H1 (cell line): ENCODE measurements around the gene TSPAN3. TPM values are rescaled to one million over a fixed set of nuclear protein-coding genes. Genes with fewer than 3 reads are reported as not detected.

Source experiments
- CTCF ChIA-PET: fragments of 300-600 bp; sonication (Branson Sonifier 250); formaldehyde crosslinking; loops from one replicate; lab custom pipeline; 2021; ENCODE audit not compliant: partially characterized antibody; lab: Charles Lee
- POLR2A ChIA-PET: fragments of 300-600 bp; sonication (Branson Sonifier 250); formaldehyde crosslinking; loops from one replicate; lab custom pipeline; 2021; ENCODE audit warnings: inconsistent platforms; ENCODE audit not compliant: partially characterized antibody; lab: Charles Lee
- DNase-seq, 2 experiments: peaks; one replicate each; pipeline versions ENCODE4 v3.0.0 to v3.0.0-alpha.2; 2010 to 2022; ENCODE audit warnings: low spot score in 2 of 2, low read depth in 1 of 2, mixed read lengths in 1 of 2
- FAIRE-seq: peaks from 2 replicates; lab custom pipeline; 2011; peaks lifted over from hg19 to GRCh38; lab: Jason Lieb, UNC
- H2AFZ ChIP-seq: 2 replicates; pipeline ENCODE4 v1.8.1; 2012; ENCODE audit warnings: low read length, inconsistent platforms
- H2AK5ac ChIP-seq: 2 replicates; pipeline ENCODE4 v1.6.1; 2013; ENCODE audit warnings: low read depth, low read length
- H2BK120ac ChIP-seq: replicated peaks from 2 replicates; pipeline ENCODE3; 2013; ENCODE audit warnings: low read depth, low read length, inconsistent platforms
- H2BK12ac ChIP-seq: 2 replicates; pipeline ENCODE4 v1.6.1; 2013; ENCODE audit warnings: low read depth, low read length
- H2BK15ac ChIP-seq: 2 replicates; pipeline ENCODE4 v1.6.1; 2013; ENCODE audit warnings: low read length
- H2BK20ac ChIP-seq: 2 replicates; pipeline ENCODE4 v1.6.1; 2013; ENCODE audit warnings: low read length
- H2BK5ac ChIP-seq: 2 replicates; pipeline ENCODE4 v1.6.1; 2013; ENCODE audit warnings: low read depth, low read length
- H3K14ac ChIP-seq: 2 replicates; pipeline ENCODE4 v1.6.1; 2013; ENCODE audit warnings: inconsistent platforms; ENCODE audit not compliant: insufficient read length
- H3K18ac ChIP-seq: 2 replicates; pipeline ENCODE4 v1.6.1; 2013; ENCODE audit warnings: low read length; ENCODE audit errors: extremely low read depth
- H3K23ac ChIP-seq: 2 replicates; pipeline ENCODE4 v1.6.1; 2013; ENCODE audit warnings: inconsistent platforms; ENCODE audit not compliant: insufficient read length
- H3K23me2 ChIP-seq: 2 replicates; pipeline ENCODE4 v1.6.1; 2013; ENCODE audit warnings: low read depth, low read length
- H3K27ac ChIP-seq: 2 replicates; pipeline ENCODE4 v1.6.1; 2011; ENCODE audit warnings: low read depth, low read length, inconsistent platforms
- H3K27me3 ChIP-seq, 4 experiments: replicated peaks in 1 of 4; 1 replicate in 1 of 4; 2 replicates in 3 of 4; pipeline versions ENCODE4 v1.6.1 to v1.8.1; 2011 to 2013; ENCODE audit warnings: low read length in 3 of 4, mild to moderate bottlenecking in 3 of 4, inconsistent platforms in 2 of 4, mixed read lengths in 2 of 4, moderate library complexity in 1 of 4; ENCODE audit not compliant: control insufficient read depth in 3 of 4, insufficient read depth in 3 of 4; ENCODE audit errors: extremely low read depth in 1 of 4
- H3K36me3 ChIP-seq, 4 experiments: 2 replicates each; pipeline versions ENCODE4 v1.6.1 to v1.8.1; 2011 to 2013; ENCODE audit warnings: mild to moderate bottlenecking in 4 of 4, low read length in 3 of 4, moderate library complexity in 2 of 4, control low read depth in 1 of 4, inconsistent platforms in 1 of 4; ENCODE audit not compliant: insufficient read depth in 4 of 4, control insufficient read depth in 2 of 4
- H3K4ac ChIP-seq: replicated peaks from 2 replicates; pipeline ENCODE3; 2013; ENCODE audit warnings: low read length, low read depth, mixed read lengths, inconsistent platforms; ENCODE audit not compliant: insufficient read length
- H3K4me1 ChIP-seq, 4 experiments: replicated peaks in 1 of 4; 1 replicate in 1 of 4; 2 replicates in 3 of 4; pipeline versions ENCODE4 v1.6.1 to v1.8.1; 2011 to 2013; ENCODE audit warnings: low read length in 3 of 4, inconsistent platforms in 2 of 4, mixed read lengths in 1 of 4; ENCODE audit not compliant: insufficient read depth in 4 of 4, control insufficient read depth in 3 of 4
- H3K4me2 ChIP-seq, 2 experiments: 2 replicates each; pipeline versions ENCODE4 v1.6.1 to v1.8.1; 2011 to 2013; ENCODE audit warnings: low read depth in 2 of 2, low read length in 2 of 2, control low read depth in 1 of 2, inconsistent platforms in 1 of 2, mild to moderate bottlenecking in 1 of 2; ENCODE audit not compliant: insufficient read depth in 1 of 2
- H3K4me3 ChIP-seq, 4 experiments: fragments of 200-600, 300-600 bp in 1 of 4; sonication (generic), shearing (Covaris generic), sonication (Bioruptor Twin) in 1 of 4; 2 replicates each; pipeline versions ENCODE4 v1.5.1 to v1.8.1; 2011 to 2016; ENCODE audit warnings: low read length in 4 of 4, low read depth in 3 of 4, control low read depth in 2 of 4, inconsistent platforms in 2 of 4, mild to moderate bottlenecking in 2 of 4, mixed read lengths in 1 of 4, moderate library complexity in 1 of 4; ENCODE audit not compliant: insufficient read depth in 2 of 4; ENCODE audit errors: extremely low read depth in 1 of 4
- H3K56ac ChIP-seq: replicated peaks from 2 replicates; pipeline ENCODE3; 2013; ENCODE audit warnings: low read depth, mild to moderate bottlenecking, mixed read lengths, low read length, inconsistent platforms; ENCODE audit not compliant: insufficient read length
- H3K79me1 ChIP-seq: 2 replicates; pipeline ENCODE4 v1.6.1; 2013; ENCODE audit warnings: low read depth, low read length, control low read depth
- H3K79me2 ChIP-seq, 2 experiments: 2 replicates each; pipeline versions ENCODE4 v1.6.1 to v1.8.1; 2012 to 2013; ENCODE audit warnings: low read length in 2 of 2, mild to moderate bottlenecking in 2 of 2, inconsistent platforms in 1 of 2; ENCODE audit not compliant: insufficient read depth in 2 of 2, control insufficient read depth in 1 of 2
- H3K9ac ChIP-seq, 4 experiments: replicated peaks in 1 of 4; 1 replicate in 1 of 4; 2 replicates in 3 of 4; pipeline versions ENCODE4 v1.6.1 to v1.8.1; 2011 to 2013; ENCODE audit warnings: low read depth in 3 of 4, low read length in 3 of 4, control low read depth in 2 of 4, mild to moderate bottlenecking in 2 of 4, moderate library complexity in 2 of 4, inconsistent platforms in 1 of 4; ENCODE audit errors: extremely low read depth in 1 of 4
- H3K9me3 ChIP-seq, 2 experiments: 2 replicates each; pipeline versions ENCODE4 v1.6.1 to v1.8.1; 2012 to 2013; ENCODE audit warnings: mild to moderate bottlenecking in 2 of 2, moderate library complexity in 2 of 2, control low read depth in 1 of 2, inconsistent platforms in 1 of 2, low read depth in 1 of 2, low read length in 1 of 2, mixed read lengths in 1 of 2; ENCODE audit not compliant: insufficient read depth in 2 of 2
- H4K20me1 ChIP-seq, 2 experiments: replicated peaks in 1 of 2; 2 replicates each; pipeline versions ENCODE3 to v1.8.1; 2011 to 2013; ENCODE audit warnings: inconsistent platforms in 2 of 2, low read length in 2 of 2, mild to moderate bottlenecking in 1 of 2; ENCODE audit not compliant: insufficient read depth in 2 of 2, control insufficient read depth in 1 of 2
- H4K5ac ChIP-seq: 2 replicates; pipeline ENCODE4 v1.6.1; 2013; ENCODE audit warnings: low read length, low read depth, mixed read lengths, inconsistent platforms; ENCODE audit not compliant: insufficient read length
- H4K8ac ChIP-seq: 2 replicates; pipeline ENCODE4 v1.8.0; 2013; ENCODE audit warnings: mild to moderate bottlenecking, moderate library complexity, low read length, inconsistent platforms; ENCODE audit not compliant: insufficient read depth; ENCODE audit errors: extremely low read depth
- H4K91ac ChIP-seq: replicated peaks from 2 replicates; pipeline ENCODE3; 2013; ENCODE audit warnings: low read length, mixed read lengths, inconsistent platforms; ENCODE audit not compliant: insufficient read length
- ASH2L ChIP-seq: fragments of 200-600, 300-600 bp; sonication (generic); IDR thresholded peaks from one replicate; pipeline ENCODE4 v1.7.1; 2017; ENCODE audit warnings: low read length
- BACH1 ChIP-seq: IDR thresholded peaks from 2 replicates; pipeline ENCODE4 v1.6.1; 2012; ENCODE audit warnings: low read length, improper control_type of control experiment
- EGR1 ChIP-seq: IDR thresholded peaks from 2 replicates; pipeline ENCODE4 v1.6.1; 2011; ENCODE audit warnings: low read depth, low read length, borderline replicate concordance
- HDAC2 ChIP-seq, 2 experiments: fragments of 300-600 bp in 1 of 2; sonication (generic) in 1 of 2; IDR thresholded peaks; 2 replicates each; pipeline ENCODE4 v1.6.1; 2011 to 2012; ENCODE audit warnings: low read depth in 2 of 2, low read length in 2 of 2, mild to moderate bottlenecking in 2 of 2, moderate library complexity in 2 of 2, borderline replicate concordance in 1 of 2, inconsistent platforms in 1 of 2
- KDM1A ChIP-seq: fragments of 200-600, 300-600 bp; sonication (generic); IDR thresholded peaks from 2 replicates; pipeline ENCODE4 v1.7.1; 2016; ENCODE audit warnings: mild to moderate bottlenecking, low read length, borderline replicate concordance
- POLR2AphosphoS5 ChIP-seq: IDR thresholded peaks from 2 replicates; pipeline ENCODE4 v1.6.1; 2011; ENCODE audit warnings: low read depth, low read length
- POU5F1 ChIP-seq: IDR thresholded peaks from 2 replicates; pipeline ENCODE4 v1.6.1; 2011; ENCODE audit warnings: low read depth, mild to moderate bottlenecking, low read length, moderate library complexity
- RBBP5 ChIP-seq: IDR thresholded peaks from 2 replicates; pipeline ENCODE4 v1.7.1; 2012; ENCODE audit warnings: low read depth, mild to moderate bottlenecking, inconsistent platforms, low read length, moderate library complexity, borderline replicate concordance
- TBP ChIP-seq: IDR thresholded peaks from 2 replicates; pipeline ENCODE4 v1.6.1; 2011; ENCODE audit warnings: low read depth, low read length, improper control_type of control experiment
- WGBS, 2 experiments: shearing (Covaris generic) in 1 of 2; methylation state at CpG; one replicate each; pipeline versions ENCODE4 v1.1.6 to v1.1.7; 2013 to 2015; ENCODE audit warnings: low lambda C conversion rate in 2 of 2, mixed read lengths in 2 of 2, inconsistent platforms in 1 of 2, low coverage in 1 of 2, missing lambda C conversion rate in 1 of 2; ENCODE audit not compliant: insufficient replicate concordance in 2 of 2, insufficient coverage in 1 of 2, insufficient read length in 1 of 2; ENCODE audit errors: extremely low coverage in 1 of 2, missing lambda C conversion rate in 1 of 2; 5-methylcytosine and 5-hydroxymethylcytosine counted together
- long read RNA-seq, 2 experiments: library from RNA in 1 of 2; library from capped mRNA in 1 of 2; stranded (forward); transcript quantifications; one replicate each; pipeline ENCODE4 v2.0.0, GENCODE V29; 2021; ENCODE audit warnings: inconsistent platforms in 1 of 2
- polyA minus RNA-seq, 3 experiments: library from RNA; depleted of rRNA, polyadenylated mRNA; stranded (reverse); fragments of >200 nt; gene quantifications; 1 replicate in 2 of 3; 2 replicates in 1 of 3; pipeline ENCODE4 v1.2.3, GENCODE V29; 2011
- polyA plus RNA-seq, 7 experiments: library from polyadenylated mRNA; depleted of rRNA in 3 of 7; stranded (reverse) in 5 of 7; unstranded in 2 of 7; fragments of >200 nt in 5 of 7; fragments of 200-250 nt in 2 of 7; gene quantifications; 1 replicate in 5 of 7; 2 replicates in 1 of 7; 4 replicates in 1 of 7; pipeline versions ENCODE4 v1.2.1 to v1.2.3, GENCODE V29; 2011 to 2013; ENCODE audit warnings: missing spikeins in 2 of 7, mixed read lengths in 2 of 7
- total RNA-seq: library from RNA; stranded (reverse); fragmentation: NEBNext Ultra II Directional; extraction: Animal tissue kit (Norgen Biotek cat#: 25700); gene quantifications from 2 replicates; pipeline ENCODE4 v1.2.1, GENCODE V29; 2021

The TSPAN3 gene
- total RNA-seq, result 107 and 112 TPM in 2 replicates
- 172 and 238 TPM in 2 replicates for polyA plus RNA-seq (2011; rRNA removed)
- polyA plus RNA-seq (2011; cell fraction: cytosol; rRNA removed), result 185 TPM
- polyA plus RNA-seq (2011; cell fraction: nucleus; rRNA removed), result 71.9 TPM
- 145 to 155 TPM (median 153 TPM) in 4 replicates for polyA plus RNA-seq (2012, experiment 1 of 2)
- polyA plus RNA-seq (2012, experiment 2 of 2), result 35.1 TPM
- polyA plus RNA-seq (2013, experiment 1 of 2), result 119 TPM
- 154 TPM for polyA plus RNA-seq (2013, experiment 2 of 2)
- polyA minus RNA-seq (2011; rRNA and poly(A)+ RNA removed), result 197 and 215 TPM in 2 replicates
- 77.6 TPM for polyA minus RNA-seq (2011; cell fraction: cytosol; rRNA and poly(A)+ RNA removed)
- polyA minus RNA-seq (2011; cell fraction: nucleus; rRNA and poly(A)+ RNA removed), result 44.1 TPM
- long read RNA-seq, experiment 1, full-length matches to known transcripts, result 42 of 74 reads
- long read RNA-seq, experiment 1, partial matches to known transcripts, result 25 of 74 reads
- long read RNA-seq, experiment 1, other reads (novel, unspliced or antisense), result 7 of 74 reads
- long read RNA-seq, experiment 2, full-length matches to known transcripts, result 80 of 101 reads
- long read RNA-seq, experiment 2, partial matches to known transcripts, result 19 of 101 reads
- long read RNA-seq, experiment 2, other reads (novel, unspliced or antisense), result 2 of 101 reads

DNA sequence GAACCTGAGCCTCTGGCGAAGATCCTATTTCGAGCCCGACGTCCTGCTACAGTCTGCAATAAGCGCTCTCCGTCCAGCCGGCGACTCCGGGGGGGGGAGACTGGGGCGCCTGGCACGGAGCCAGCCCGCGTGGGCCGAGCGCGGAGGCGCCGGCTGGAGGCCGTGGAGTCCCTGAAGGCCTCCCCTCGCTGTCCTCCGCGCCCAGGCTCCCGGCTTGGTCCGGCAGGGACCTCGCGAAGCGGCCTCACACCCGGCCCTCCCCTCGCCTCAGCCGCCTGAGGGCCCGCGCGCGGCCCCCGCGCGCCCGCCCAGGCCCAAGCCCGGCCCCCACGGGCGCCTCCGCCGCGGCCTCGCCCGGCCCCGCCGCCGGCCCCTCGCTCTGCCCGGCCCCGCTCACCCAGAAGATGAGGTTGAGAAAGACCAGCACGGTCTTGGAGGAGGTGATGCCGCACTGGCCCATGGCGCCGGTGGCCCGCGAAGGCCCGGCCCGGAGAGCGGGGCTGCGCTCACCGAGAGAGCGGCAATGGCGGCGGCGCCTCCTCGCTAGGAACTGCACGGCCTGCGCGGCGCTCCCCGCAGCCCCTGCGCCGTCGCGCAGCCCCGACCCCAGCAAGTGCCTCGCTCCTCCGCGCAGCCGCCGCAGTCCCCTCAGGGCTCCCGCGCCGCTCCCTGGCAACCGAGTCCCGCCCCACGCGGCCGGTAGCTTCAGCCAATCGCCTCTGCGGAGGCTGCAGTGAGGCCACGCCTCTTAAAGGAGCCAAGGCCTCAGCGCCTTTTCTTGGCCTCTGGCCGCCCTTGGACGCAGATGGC, at the start of gene TSPAN3:
TSPAN3 (minus strand) TSS at position 615 of the 810 bp plus-strand sequence; CDS start at position 460, 155 bp downstream.
- no peak within 1 kb of the TSS for H2AK5ac ChIP-seq
- peak within 1 kb of the TSS; percentile 78 for H3K18ac ChIP-seq
- H2BK12ac ChIP-seq, result no peak within 1 kb of the TSS
- WGBS, 2 experiments, result 3% methylated on average over 34 of the region's 97 CpGs; no CpG with 5 or more reads in 1 of the 2 experiments
- no peak within 1 kb of the TSS for H2BK120ac ChIP-seq
- H3K4me1 ChIP-seq, result peaks cover 0 to 10% (median 4%) of the 10 kb centered on the region in 4 experiments; a peak in 5 of 7 replicates
- peak within 1 kb of the TSS; percentile 68 for H4K5ac ChIP-seq
- H3K23me2 ChIP-seq, result peaks cover 6% of the 10 kb centered on the region
- H4K8ac ChIP-seq, result peak within 1 kb of the TSS; percentile 84; the same call in 1 of the 2 replicates
- CTCF ChIA-PET, result no interaction called here
- peak within 1 kb of the TSS; percentile 72 to 90 (median 78) for H3K4me3 ChIP-seq
- no peaks in the 10 kb centered on the region for H3K9me3 ChIP-seq
- H2BK5ac ChIP-seq, result no peak within 1 kb of the TSS
- H3K27ac ChIP-seq, result peak within 1 kb of the TSS; percentile 80; the same call in 1 of the 2 replicates
- H3K14ac ChIP-seq, result no peak within 1 kb of the TSS
- H4K20me1 ChIP-seq, result peaks cover 6 to 8% of the 10 kb centered on the region in 2 experiments
- H3K56ac ChIP-seq, result no peak within 1 kb of the TSS
- FAIRE-seq (no peak), DNase-seq (peak; percentile 79 to 94)
- H2BK20ac ChIP-seq, result no peak within 1 kb of the TSS
- no peak within 1 kb of the TSS for H3K4ac ChIP-seq
- H2AFZ ChIP-seq, result peak within 1 kb of the TSS; percentile 96
- H3K27me3 ChIP-seq, result peaks cover 0 to 2% (median 0%) of the 10 kb centered on the region in 4 experiments; a peak in 1 of 7 replicates
- no peak within 1 kb of the TSS for H4K91ac ChIP-seq
- H3K79me2 ChIP-seq, result peaks cover 0 to 44% of the 10 kb centered on the region in 2 experiments; a peak in 2 of 4 replicates
- POLR2A ChIA-PET, result interaction anchor here (0.7 to 1.2 kb wide), 13 partner anchors 9 to 468 kb away, joined by 3 to 6 read pairs (median 4); partner anchors contain the start of gene PSTPIP1
- no peak within 1 kb of the TSS for H3K23ac ChIP-seq
- H3K9ac ChIP-seq, result peak within 1 kb of the TSS; percentile 68 to 94 (median 78)
- no peak within 1 kb of the TSS for H2BK15ac ChIP-seq
- peaks cover 3% of the 10 kb centered on the region; the same call in 1 of the 2 replicates for H3K79me1 ChIP-seq
- no peaks in the 10 kb centered on the region for H3K36me3 ChIP-seq
- H3K4me2 ChIP-seq, result peak within 1 kb of the TSS; percentile 74 to 75
- TF ChIP-seq BACH1, result no peak
- TF ChIP-seq RBBP5, result peak; percentile 97
- TF ChIP-seq TBP, result peak; percentile 82
- TF ChIP-seq POLR2AphosphoS5, result peak; percentile 82
- no peak for TF ChIP-seq HDAC2 (IDR thresholded peaks at IDR 0.05; ENCODE audit: borderline replicate concordance in 1 of 2, low read depth in 2 of 2, low read length in 2 of 2)
- no peak for TF ChIP-seq EGR1
- peak; percentile 77 for TF ChIP-seq ASH2L
- TF ChIP-seq POU5F1, result no peak
- TF ChIP-seq KDM1A, result no peak
